Spleen (tissue), 7 donors: Measurements from ENCODE around the gene POU6F2.

Source experiments
- CTCF ChIP-seq, 11 experiments: fragments of 200-600 bp in 7 of 11; fragments of 450-650 bp in 4 of 11; sonication (generic) in 4 of 11; IDR thresholded peaks in 8 of 11; conservative IDR thresholded peaks in 3 of 11; 1 replicate in 7 of 11; 2 replicates in 4 of 11; pipeline versions ENCODE4 v1.4.0 to v1.8.0; 2016 to 2021; ENCODE audit warnings: antibody characterized with exemption in 11 of 11, inconsistent platforms in 4 of 11, mild to moderate bottlenecking in 1 of 11
- POLR2AphosphoS5 ChIP-seq, 3 donors: sonication (generic); formaldehyde crosslinking; IDR thresholded peaks; one replicate each; pipeline ENCODE4 v1.5.1; 2017; ENCODE audit warnings: antibody characterized with exemption in 3 of 3
- donor health status: DM: no; HTN: no; CAD: no; lungs with moderate emphysema.
- donor health status: DM: no; HTN: no; CAD: no.
- donor health status: DM: no; HTN: no; CAD: no.

- TF ChIP-seq POLR2AphosphoS5 (IDR thresholded peaks at IDR 0.05) (no peak), CTCF (IDR thresholded peaks at IDR 0.05 in 8 of 11, conservative IDR thresholded peaks at IDR 0.05 in 3 of 11) (no peak)
These were observed 153.3 kb downstream of the POU6F2 start for GRCh38 chr7:39130857-39131526.
